Smooth muscle cell (in vitro differentiated cells): ENCODE measurements around the gene IGLL5. TPM values are rescaled to one million over a fixed set of nuclear protein-coding genes. Genes with fewer than 3 reads are reported as not detected.

Source experiments
- DNase-seq: peaks from one replicate; lab custom pipeline; 2025; ENCODE audit not compliant: unreplicated experiment; lab: John Stamatoyannopoulos, UW
- H2AFZ ChIP-seq: fragments of 200-600 bp; sonication (generic); 2 replicates; pipeline ENCODE4 v1.6.0; 2016; ENCODE audit warnings: antibody characterized with exemption, low read depth, mild to moderate bottlenecking
- H3F3A ChIP-seq: fragments of 200-600 bp; sonication (generic); 2 replicates; pipeline ENCODE4 v1.6.0; 2017; ENCODE audit warnings: antibody characterized with exemption, low read depth
- H3K27ac ChIP-seq: fragments of 200-600 bp; sonication (generic); 2 replicates; pipeline ENCODE4 v1.5.1; 2016; ENCODE audit warnings: low read depth, mild to moderate bottlenecking
- H3K27me3 ChIP-seq: fragments of 200-600 bp; sonication (generic); 2 replicates; pipeline ENCODE4 v1.6.1; 2016; ENCODE audit warnings: low read depth, mild to moderate bottlenecking
- H3K36me3 ChIP-seq: fragments of 200-600 bp; sonication (generic); 2 replicates; pipeline ENCODE4 v1.5.1; 2016; ENCODE audit warnings: low read depth
- H3K4me1 ChIP-seq: fragments of 200-600 bp; sonication (generic); 2 replicates; pipeline ENCODE4 v1.5.1; 2016; ENCODE audit warnings: low read depth
- H3K4me2 ChIP-seq: fragments of 200-600 bp; sonication (generic); 2 replicates; pipeline ENCODE4 v1.6.0; 2016; ENCODE audit warnings: mild to moderate bottlenecking
- H3K4me3 ChIP-seq: fragments of 200-600 bp; sonication (generic); 2 replicates; pipeline ENCODE4 v1.5.1; 2016; ENCODE audit warnings: mild to moderate bottlenecking
- H3K79me2 ChIP-seq: fragments of 200-600 bp; sonication (generic); 2 replicates; pipeline ENCODE4 v1.6.0; 2016; ENCODE audit warnings: low read depth, mild to moderate bottlenecking
- H3K9ac ChIP-seq: fragments of 200-600 bp; sonication (generic); 2 replicates; pipeline ENCODE4 v1.6.0; 2016; ENCODE audit warnings: low read depth
- H3K9me3 ChIP-seq: fragments of 200-600 bp; sonication (generic); replicated peaks from 2 replicates; pipeline ENCODE4 v1.5.1; 2016; ENCODE audit warnings: low read depth
- H4K20me1 ChIP-seq: fragments of 200-600 bp; sonication (generic); 2 replicates; pipeline ENCODE4 v1.6.0; 2016; ENCODE audit warnings: low read depth
- CTCF ChIP-seq: fragments of 200-600 bp; sonication (generic); IDR thresholded peaks from 2 replicates; pipeline ENCODE4 v1.5.1; 2017; ENCODE audit warnings: borderline replicate concordance, mild to moderate bottlenecking, antibody characterized with exemption; ENCODE audit not compliant: insufficient read depth, poor library complexity, severe bottlenecking
- WGBS: methylation state at CpG from one replicate; pipeline ENCODE4 v1.1.7; 2016; ENCODE audit warnings: low lambda C conversion rate; 5-methylcytosine and 5-hydroxymethylcytosine counted together
- polyA plus RNA-seq: library from polyadenylated mRNA; unstranded; fragments of >200 nt; fragmentation: Nextera tagmentation; extraction: Ambion mirVana; gene quantifications from 2 replicates; pipeline ENCODE4 v1.2.1, GENCODE V29; 2016
- total RNA-seq: library from RNA; depleted of rRNA; stranded (reverse); fragments of >200 nt; gene quantifications from 2 replicates; pipeline ENCODE4 v1.2.3, GENCODE V29; 2014

Gene IGLL5
- total and polyA plus RNA-seq, 2 experiments from 2014 or later, result not detected

DNA sequence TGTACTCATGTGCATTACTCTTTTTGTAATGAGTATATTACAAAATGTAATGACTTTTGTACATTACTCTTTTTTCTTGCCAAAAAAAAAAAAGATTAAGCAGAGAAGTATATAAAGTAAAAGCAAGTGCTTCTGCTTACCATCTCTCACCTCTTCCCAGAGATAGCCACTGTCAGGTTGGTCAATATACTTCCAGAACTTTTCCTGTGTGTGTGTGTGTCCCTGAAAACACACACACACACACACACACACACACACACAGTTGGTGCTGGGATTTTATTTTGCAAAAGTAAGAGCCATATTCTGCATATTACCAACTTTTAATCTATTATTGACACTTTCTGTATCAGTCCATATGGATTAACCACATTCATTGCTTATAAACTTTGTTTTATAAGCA is 2.5 kb downstream of the IGLL5 start:
- H3K27ac ChIP-seq, result no peak overlapping the region
- no peak overlapping the region for H3K9ac ChIP-seq
- H3K27me3 ChIP-seq, result peaks cover 88% of the 10 kb centered on the region
- H4K20me1 ChIP-seq, result no peaks in the 10 kb centered on the region
- TF ChIP-seq CTCF, result no peak
- H3K4me3 ChIP-seq, result no peak overlapping the region
- no peaks in the 10 kb centered on the region for H3K79me2 ChIP-seq
- no peaks in the 10 kb centered on the region for H3K36me3 ChIP-seq
- H3K9me3 ChIP-seq, result no peaks in the 10 kb centered on the region
- no peaks in the 10 kb centered on the region for H3F3A ChIP-seq
- no peaks in the 10 kb centered on the region for H3K4me1 ChIP-seq
- H3K4me2 ChIP-seq, result no peak overlapping the region
- no peak for DNase-seq
- no peak overlapping the region for H2AFZ ChIP-seq

- Histone ChIP-seq H4K20me1 (no peaks in the 10 kb centered on the region), H3K79me2 (no peaks in the 10 kb centered on the region), H3K9ac (no peak overlapping the region), H3K27ac (no peak overlapping the region), H3K36me3 (no peaks in the 10 kb centered on the region), H3K9me3 (no peaks in the 10 kb centered on the region), H3F3A (no peaks in the 10 kb centered on the region), H3K4me2 (no peak overlapping the region), H3K27me3 (peaks cover 86% of the 10 kb centered on the region), H2AFZ (no peak overlapping the region), H3K4me3 (no peak overlapping the region), H3K4me1 (no peaks in the 10 kb centered on the region)
- no peak for TF ChIP-seq CTCF
- DNase-seq, result no peak
- 84% methylated on average over 3 of the region's 3 CpGs for WGBS
Measured at GRCh38 chr22:22891139-22891621, 3.6 kb downstream of the IGLL5 start.

- H3F3A ChIP-seq, result no peaks in the 10 kb centered on the region
- H3K9me3 ChIP-seq, result no peaks in the 10 kb centered on the region
- peaks cover 85% of the 10 kb centered on the region for H3K27me3 ChIP-seq
- H2AFZ ChIP-seq, result no peak overlapping the region
- no peak overlapping the region for H3K4me3 ChIP-seq
- H3K4me1 ChIP-seq, result no peaks in the 10 kb centered on the region
- H3K36me3 ChIP-seq, result no peaks in the 10 kb centered on the region
- no peaks in the 10 kb centered on the region for H3K79me2 ChIP-seq
- no peaks in the 10 kb centered on the region for H4K20me1 ChIP-seq
- TF ChIP-seq CTCF, result no peak
- no peak overlapping the region for H3K4me2 ChIP-seq
- no peak for DNase-seq
- 72% methylated on average over 1 of the region's 1 CpG for WGBS
- H3K27ac ChIP-seq, result no peak overlapping the region
- H3K9ac ChIP-seq, result no peak overlapping the region
Measured at GRCh38 chr22:22892096-22893052, 4.8 kb downstream of the IGLL5 start.
